HG03066 (cell line): ENCODE data around the gene ARHGAP42.
A peak's percentile ranks its signal among the peaks of the same experiment; 100 is the strongest.

Source experiments
- ATAC-seq: cut with Tn5 transposase; IDR thresholded peaks from one replicate; pipeline ENCODE4 v1.9.1; 2021; ENCODE audit warnings: low read depth; ENCODE audit not compliant: unreplicated experiment

Gene ARHGAP42

DNA sequence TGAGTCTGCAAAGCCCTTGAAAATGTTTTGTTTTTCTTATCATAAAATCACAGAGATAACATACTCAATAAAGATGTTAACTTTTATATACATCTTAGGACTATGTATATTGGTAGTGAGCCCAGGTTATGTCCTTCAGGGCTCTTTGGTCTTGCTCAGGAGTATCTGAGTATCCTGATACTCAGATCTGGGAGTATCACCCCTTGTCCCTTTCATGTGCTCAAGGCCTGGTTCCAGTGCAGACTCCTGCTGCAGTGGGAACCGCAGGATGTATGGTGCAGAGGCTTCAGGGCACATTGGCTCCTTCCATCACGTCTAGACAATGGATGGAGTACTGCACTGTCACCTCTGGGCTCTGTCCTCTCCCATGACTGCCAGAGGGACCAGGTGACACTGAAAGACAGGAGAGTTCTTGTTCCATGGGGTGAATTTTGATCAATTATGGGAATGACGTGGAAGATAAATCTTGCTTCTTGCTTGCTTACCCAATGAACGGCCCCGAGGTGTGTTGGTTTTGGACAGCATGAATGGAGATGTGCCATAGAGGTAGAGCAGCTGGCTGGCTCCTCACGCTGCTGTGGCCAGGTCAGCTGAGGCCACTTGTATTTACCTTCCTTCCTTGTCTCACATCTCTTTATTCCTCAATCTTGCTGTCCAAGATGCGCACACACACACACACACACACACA lies 215.5 kb downstream of the ARHGAP42 start:
- no peak for ATAC-seq

DNA sequence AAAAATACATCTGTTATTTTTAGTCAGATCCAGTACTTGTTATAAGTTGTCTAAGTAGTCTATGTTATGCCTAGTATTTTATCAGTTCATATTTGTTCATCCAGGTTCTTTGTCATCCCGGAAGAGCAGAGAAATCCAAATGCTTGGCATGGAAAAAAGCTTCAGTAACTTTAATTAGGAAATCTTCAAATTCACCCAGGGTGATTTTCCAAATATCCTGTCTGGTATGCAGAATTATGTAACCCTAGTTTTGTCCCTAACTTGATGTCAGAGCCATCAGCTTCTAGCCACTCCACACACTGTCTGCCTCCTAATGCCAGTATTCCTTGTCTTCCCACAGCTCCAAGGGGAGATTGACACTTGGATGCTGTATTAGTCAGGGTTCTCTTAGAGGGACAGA lies 216.2 kb downstream of the ARHGAP42 start:
- ATAC-seq, result no peak

DNA sequence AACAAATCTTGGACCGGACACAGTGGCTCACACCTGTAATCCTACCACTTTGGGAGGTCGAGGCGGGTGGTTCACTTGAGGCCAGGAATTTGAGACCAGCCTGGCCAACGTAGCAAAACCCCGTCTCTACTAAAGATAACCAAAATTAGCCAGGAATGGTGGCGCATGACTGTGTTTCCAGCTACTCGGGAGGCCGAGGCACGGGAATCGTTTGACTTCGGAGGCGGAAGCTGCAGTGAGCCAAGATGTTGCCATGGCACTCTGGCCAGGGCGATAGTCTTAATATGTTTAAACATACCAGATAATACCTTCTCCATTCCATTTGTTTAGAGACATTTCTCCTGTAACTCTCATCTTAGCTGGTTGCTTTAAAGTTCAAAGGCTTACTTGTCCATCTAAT lies 218.6 kb downstream of the ARHGAP42 start:
- no peak for ATAC-seq

DNA sequence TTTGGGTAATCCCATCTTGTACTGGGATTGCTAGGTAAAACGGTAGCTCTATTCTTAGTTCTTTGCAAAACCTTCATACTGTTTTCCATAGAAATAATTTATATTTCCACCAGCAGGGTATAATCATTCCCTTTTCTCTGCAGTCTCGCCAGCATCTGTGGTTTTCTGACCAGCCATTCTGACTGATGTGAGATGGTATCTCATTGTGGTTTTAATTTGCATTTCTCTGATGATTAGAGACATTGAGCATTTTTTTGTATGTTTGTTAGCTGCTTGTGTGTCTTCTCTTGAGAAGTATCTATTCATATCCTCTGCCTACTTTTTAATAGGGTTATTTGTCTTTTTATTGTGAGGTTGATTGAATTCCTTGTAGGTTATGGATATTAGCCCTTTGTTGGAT lies 221.7 kb downstream of the ARHGAP42 start:
- ATAC-seq, result no peak

DNA sequence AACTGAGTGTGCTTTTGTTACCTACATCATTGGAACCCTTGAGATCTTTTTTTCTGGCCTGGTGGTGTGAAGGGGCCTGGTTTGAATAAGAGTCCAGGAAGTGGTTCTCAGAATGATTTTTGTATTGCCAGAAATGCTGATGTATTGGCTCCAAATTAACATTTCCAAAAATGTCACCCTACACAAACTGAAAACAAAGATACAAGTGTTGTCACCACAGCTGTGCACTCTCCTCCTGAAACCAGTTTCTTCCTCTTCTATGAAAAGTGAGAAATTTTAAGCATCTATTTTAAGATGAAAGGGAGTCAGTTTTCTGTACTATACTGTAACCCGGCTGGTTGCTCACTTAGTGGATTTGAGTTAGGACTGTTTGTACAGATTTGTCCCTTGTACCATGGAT lies 223.7 kb downstream of the ARHGAP42 start:
- peak; percentile 92 for ATAC-seq

DNA sequence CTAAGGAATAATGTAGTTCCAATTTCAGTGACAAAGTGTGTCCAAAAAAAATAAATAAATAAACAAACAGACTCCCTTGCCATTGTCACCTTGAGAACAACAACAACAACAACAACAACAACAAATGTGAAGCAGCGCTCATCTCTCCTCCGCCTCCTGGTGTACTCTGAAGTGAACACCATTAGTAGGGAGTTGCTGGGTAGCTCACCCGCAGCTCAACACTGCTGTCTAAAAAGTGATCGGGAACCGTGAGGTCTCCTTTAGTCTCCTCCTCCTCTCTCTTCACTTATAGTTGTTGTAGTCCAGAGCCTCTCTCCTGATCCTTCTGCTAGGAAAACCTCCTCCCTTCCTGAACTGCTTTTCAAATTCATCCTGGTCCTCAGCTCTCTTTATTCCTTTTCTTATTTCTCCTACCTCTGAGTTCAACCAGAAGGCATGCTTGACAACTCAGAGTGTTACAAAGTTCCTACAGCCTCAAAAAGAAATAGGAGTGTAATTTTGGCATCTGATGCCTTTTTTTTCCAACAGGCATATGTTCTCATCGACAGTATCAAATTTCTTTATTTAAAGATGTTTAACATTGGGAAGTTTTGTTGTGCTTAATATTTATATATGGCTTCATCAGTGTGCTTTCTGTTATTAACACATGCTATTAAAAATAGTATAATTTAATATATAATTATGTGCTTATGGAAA lies 227.5 kb downstream of the ARHGAP42 start:
- no peak for ATAC-seq

DNA sequence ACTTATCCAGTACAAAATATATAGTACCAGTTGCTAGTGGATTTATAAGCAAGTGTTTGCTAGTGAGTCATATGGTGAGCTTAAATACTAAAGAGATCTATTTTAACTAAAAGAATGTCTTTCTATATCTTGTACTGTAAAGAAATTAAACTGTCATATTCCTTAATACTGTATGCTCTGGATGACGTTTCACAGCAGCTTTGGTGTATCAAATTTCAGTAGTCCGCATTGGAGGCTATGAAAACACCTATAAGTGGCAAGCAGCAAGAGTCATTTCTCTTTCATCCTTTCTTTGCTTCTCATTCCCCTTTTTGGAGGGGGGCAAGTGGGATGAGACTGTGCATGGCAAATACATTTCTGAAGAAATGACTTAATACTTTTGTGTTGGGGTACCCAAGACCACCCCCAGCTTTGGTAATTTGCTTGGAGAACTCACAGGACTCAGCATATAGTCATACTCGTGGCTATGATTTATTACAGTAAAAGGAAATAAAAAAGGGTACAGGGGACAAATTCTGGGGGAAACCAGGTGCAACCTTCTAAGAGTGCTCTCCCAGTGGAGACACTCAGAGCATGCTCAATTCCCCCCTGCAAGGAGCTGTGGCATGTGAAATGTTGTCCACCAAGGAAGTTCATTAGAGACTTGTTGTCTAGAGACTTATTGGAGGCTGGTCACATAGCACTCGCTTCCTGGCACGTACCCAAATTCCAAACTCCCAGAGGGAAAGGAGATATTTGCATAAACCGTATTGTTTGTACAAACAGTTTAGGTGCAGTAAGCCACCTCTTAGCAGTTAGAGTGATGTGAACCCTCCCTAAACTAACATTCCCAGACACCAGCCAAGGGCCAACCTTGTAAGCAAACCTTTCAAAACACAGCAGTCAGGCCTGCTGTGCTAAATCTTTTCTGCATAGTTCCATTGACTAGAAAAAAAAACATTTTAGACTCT lies 231.7 kb downstream of the ARHGAP42 start:
- no peak for ATAC-seq

DNA sequence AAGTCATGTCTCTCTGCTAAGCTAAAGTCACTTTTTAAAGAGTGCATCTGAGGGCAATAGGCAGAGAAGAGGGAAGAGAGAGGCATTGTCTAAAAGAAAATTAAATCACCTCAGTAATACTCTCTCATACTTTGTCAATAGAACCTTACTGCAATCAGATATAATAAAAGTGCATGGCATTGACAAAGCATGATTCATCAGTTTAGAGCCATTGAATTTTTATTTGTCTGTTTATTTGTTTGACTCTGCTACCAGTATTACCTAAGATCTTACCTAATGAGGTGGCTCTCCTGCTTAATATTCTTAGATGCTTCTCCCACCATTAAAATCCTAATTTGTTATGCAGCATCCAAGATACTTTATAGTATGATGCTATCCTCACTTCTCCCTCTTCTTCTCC lies 233.5 kb downstream of the ARHGAP42 start:
- no peak for ATAC-seq

DNA sequence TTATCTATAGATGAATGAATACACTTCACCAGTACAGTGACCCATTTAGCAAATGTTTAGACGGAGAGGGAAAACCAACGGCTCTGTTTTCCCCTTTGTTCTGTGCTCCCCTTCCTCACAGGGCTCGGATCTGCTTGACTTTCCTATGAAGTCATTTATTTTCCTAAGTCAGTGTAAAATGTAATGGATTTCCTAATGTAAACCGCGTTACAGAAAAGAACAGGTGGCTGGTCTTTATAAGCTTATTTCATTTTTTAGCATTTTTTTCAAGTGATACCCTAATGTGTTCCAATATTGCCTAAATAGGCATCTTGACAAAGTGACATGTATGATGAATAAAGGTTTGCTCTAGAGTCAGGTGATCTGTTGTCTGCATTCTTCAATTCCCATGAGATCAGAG lies 235.0 kb downstream of the ARHGAP42 start:
- no peak for ATAC-seq

DNA sequence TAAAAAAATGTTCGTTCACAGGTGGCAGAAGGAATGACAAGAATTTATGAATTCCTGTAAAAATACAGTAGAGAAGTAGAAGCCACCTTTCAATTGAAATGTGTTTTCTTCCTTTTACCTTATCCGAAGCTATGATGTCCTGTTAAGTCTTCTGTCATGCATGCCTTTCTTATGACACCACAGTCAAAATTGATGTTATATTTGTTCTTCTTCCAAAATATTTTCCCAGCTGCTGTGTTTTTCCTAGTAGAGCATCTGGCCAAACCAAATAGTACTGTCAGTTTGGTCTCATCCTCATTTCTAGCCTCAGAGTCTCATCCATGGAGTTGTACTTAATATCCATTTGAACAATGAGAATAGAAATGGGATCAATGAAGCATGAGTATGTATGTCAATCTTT lies 236.5 kb downstream of the ARHGAP42 start:
- no peak for ATAC-seq

DNA sequence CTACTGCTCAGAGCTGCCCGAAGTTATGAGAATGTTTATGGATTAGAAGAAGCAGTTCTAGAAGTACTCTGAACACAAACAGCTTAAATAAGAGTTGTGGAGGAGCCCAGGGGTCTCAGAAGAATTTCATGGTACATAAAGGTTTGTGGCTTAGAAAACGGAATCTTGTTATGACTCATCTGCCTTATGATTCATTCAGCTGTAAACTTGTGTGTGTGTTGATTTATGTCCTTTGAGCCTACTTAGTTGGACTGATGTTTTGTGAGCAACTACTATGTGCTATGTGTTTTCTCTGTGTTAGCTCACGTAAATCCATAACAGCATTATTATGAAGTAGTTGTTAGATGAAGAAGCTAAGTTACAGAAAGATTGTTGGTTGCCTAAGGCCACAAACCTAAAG lies 238.8 kb downstream of the ARHGAP42 start:
- ATAC-seq, result peak; percentile 82

DNA sequence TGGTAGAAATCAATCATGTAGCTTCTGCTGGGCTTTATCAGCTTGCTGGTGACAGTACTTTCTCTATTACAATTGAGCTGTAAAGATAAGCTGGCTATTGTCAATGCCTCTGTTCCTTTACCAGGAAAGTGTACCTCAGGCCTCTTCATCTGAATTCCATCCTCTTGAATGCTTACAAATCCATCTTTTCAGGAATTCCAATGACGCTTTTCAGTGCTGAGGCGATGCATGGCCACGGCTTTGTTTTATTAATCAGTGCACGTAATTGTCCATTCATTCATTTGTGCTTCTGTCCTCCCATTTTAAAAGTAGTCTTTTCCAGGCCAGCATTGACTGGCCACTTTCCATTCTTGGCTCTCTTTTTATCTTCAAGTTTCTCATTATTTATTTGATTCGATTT lies 240.5 kb downstream of the ARHGAP42 start:
- no peak for ATAC-seq

DNA sequence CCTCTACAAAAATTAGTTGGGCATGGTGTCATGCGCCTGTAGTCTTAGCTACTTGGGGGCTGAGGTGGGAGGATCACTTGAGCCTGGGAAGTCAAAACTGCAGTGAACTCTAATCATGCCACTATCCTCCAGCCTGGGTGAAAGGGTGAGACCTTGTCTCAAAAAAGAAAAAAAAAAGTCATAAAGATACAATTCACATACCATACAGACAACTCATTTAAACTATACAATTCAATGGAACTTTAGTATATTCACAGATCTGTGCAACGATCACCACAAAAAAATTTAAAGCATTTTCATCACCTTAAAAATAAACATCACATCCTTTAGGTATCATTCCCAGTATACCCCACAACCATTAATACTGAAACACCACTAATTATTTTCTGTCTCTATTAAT lies 241.3 kb downstream of the ARHGAP42 start:
- no peak for ATAC-seq

DNA sequence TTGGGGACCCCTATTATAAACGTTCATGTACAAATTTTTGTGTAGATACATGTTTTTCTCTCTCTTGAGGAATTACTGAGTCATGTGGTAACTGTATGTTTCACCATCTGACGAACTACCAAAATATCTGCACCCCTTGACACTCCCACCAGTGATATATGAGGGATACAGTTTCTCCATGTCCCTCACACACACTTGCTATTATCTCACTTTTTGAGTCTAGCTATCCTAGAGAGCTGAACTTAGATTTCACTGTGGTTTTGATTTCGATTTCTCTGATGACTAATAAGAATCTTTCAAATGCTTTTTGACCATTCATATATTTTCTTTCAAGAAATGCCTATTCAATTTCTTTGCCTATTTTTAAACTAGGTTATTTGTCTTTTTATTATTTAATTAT lies 242.3 kb downstream of the ARHGAP42 start:
- ATAC-seq, result peak; percentile 53

DNA sequence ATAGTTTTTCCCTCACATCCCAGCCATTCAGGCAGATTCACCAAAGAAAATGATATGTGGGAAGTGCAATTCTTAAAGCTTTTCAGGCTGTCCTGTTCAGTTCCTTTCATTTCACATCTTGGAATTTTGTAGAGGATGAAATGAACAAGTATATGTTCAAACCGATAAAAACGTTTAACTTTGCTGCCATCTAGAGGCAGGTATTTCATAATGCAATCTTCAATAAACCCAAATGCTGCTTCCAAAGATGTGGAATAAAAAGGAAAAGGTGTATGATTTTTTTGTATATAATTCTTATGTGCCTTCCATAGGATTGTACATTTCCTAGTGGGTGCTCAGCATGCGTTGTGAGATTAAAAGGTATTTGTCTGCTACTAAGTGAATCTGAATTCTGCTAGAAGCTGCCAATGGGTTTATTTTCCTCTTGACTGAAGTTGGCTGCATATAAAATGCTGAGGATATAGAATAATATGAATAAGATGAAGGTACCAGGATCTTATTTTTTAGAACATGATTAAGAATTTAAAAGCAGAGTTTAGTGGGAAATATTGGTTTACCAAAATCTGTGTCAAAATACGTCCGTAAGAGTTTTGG lies 243.2 kb downstream of the ARHGAP42 start:
- no peak for ATAC-seq

DNA sequence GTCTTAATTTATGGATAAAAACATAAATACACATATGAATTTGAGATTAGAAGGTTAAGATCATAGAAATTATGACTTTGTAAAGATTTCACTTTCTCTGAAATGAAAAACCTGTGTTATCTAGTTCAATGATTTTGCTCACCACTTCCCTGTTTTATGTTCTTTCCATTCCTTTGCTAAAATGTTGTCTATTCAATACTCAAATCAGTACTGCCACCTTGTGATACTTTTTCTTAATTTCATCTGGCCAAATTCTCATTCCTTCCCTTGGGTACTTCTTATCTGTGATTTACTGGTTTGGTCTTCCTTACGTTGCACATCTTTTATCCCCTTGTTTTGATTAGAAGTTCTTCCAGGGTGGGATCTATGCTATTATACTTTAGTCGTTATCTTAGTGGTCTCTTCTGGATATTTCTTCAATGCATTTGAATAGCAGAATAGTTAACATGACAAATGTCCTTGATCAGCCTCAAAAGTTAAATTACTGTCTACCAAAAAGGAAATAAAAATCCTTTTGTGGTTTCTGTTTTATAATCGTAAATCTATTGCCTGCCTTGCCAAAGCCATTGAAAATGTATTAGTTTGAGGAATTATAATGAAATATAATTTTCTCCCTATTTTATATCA lies 245.5 kb downstream of the ARHGAP42 start:
- no peak for ATAC-seq

DNA sequence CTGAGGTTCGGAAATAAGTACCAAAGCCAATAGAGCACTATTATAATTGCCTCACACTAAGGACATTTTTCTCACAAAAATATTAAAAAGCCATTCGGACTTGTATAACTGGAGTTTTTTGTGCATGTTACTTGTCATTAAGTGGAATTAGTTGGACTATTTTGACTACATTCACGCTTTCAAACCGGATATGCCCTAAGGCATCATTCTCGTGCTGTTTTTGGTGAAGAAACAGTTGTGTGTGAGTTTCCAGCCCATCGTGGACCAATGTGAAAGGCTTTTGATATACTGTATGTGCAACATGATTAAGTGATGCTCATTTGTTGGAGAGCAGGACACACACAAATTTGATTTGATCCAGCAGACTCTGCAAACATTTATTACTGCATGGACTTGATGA lies 249.7 kb downstream of the ARHGAP42 start:
- ATAC-seq, result no peak

DNA sequence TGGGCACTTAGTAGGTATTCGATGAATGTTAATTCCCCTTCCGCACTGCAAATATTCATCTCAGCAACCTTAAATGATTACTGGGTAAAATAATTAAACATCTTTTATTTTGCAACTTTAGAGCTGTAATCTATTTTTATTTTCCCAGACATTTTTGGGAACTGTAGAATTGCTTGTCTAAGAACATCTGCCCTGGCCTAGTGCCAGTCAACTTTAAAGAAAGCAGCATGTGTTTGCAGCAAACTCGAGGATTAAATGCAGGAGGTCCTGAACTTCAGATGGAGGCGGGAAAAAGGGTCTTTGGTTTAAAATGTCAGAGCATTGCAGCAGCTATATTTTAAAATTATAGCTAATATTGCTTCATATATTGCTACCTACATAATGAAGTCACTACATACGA lies 252.5 kb downstream of the ARHGAP42 start:
- ATAC-seq, result no peak

DNA sequence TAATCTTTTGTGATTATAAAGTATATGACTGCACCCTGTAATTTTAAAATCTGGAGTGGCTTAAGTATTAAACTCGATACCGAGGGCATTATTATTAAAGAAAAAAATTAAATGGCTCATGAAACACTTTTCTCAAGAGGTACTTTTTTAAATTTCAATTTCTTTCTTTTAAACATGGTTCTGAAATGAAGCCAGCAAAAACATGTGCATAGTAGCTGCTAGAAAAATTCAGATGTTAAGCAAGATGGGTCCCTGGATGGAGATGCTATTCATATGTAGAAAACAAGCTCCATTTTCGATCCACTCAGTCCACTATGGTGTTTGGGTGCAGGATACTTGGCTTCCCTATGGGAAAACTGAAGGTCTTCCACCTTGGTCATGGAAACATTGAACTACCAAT lies 253.0 kb downstream of the ARHGAP42 start:
- no peak for ATAC-seq

DNA sequence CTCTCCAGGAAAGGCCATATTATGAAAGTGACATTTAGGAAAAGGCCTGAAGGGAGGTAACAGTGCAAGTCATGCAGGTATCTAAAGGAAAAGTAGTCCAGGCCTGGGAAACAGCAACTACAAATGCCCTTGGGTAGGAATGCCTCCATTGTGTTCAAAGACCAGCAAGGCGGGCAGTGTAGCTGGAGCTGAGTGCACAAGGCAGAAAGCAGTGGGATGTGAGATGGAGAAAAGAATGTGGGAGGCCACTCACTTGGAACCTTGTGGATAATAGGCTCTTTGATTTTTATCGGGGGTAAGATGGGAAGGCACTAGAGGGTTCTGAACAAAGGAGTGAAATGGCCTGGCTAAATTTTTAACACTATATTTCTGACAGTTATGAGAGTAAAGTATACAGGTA lies 253.9 kb downstream of the ARHGAP42 start:
- ATAC-seq, result no peak

DNA sequence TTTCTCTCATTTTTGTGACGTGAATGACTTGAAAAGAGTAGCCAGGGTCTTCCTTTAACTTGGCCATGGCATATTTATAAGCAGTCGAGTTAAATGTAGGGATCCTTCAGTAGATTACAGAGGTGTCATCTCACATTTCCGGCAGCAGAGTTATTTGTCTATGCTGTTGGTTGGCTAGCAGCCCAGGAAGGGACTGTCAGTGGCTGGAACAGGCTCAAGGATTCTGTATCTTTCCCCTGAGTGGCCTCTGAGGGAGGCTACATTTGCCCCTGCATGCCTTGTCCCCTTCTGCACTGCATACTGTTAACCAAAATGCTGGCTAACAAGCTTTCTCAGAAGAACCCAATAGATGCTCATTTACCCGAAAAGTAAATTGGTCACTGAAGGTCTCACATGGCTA lies 254.9 kb downstream of the ARHGAP42 start:
- no peak for ATAC-seq
